Nephron progenitor cell (in vitro differentiated cells): ENCODE measurements around the gene ORAI3.

ENCODE experiments used
- DNase-seq: peaks from one replicate; pipeline ENCODE4 v3.0.0; 2021
- H3K27ac Mint-ChIP-seq: 2 replicates; pipeline ENCODE4 v1.8.0; 2021; ENCODE audit warnings: mild to moderate bottlenecking, moderate library complexity, mixed read lengths
- H3K27me3 Mint-ChIP-seq: 2 replicates; pipeline ENCODE4 v1.8.0; 2021; ENCODE audit warnings: mild to moderate bottlenecking, low read depth, mixed read lengths; ENCODE audit not compliant: poor library complexity
- H3K36me3 Mint-ChIP-seq: 2 replicates; pipeline ENCODE4 v1.8.0; 2021; ENCODE audit warnings: low read depth, mixed read lengths
- H3K4me1 Mint-ChIP-seq: 2 replicates; pipeline ENCODE4 v1.8.0; 2021; ENCODE audit warnings: mixed read lengths
- H3K4me3 Mint-ChIP-seq: 2 replicates; pipeline ENCODE4 v1.8.0; 2021; ENCODE audit warnings: mild to moderate bottlenecking, moderate library complexity, mixed read lengths
- H3K9me3 Mint-ChIP-seq: 2 replicates; pipeline ENCODE4 v1.8.0; 2021; ENCODE audit warnings: mild to moderate bottlenecking, moderate library complexity, mixed read lengths
- CTCF ChIP-seq: fragments of 200-600 bp; sonication (generic); IDR thresholded peaks from 2 replicates; pipeline ENCODE4 v1.5.0; 2021; ENCODE audit warnings: antibody characterized with exemption

Gene ORAI3

GRCh38 chr16:30948667-30949649 lies at the start of gene ORAI3:
ORAI3 (plus strand) TSS chr16:30949068; CDS start chr16:30949290, 222 bp downstream.
- peak within 1 kb of the TSS; percentile 95 for H3K4me3 Mint-ChIP-seq
- H3K27ac Mint-ChIP-seq: peak within 1 kb of the TSS; percentile 98
- peaks cover 3% of the 10 kb centered on the region for H3K27me3 Mint-ChIP-seq
- H3K36me3 Mint-ChIP-seq: peaks cover 26% of the 10 kb centered on the region
- peak; percentile 71 for DNase-seq
- TF ChIP-seq CTCF: no peak
- no peaks in the 10 kb centered on the region for H3K9me3 Mint-ChIP-seq
- H3K4me1 Mint-ChIP-seq: peaks cover 50% of the 10 kb centered on the region

- Mint-ChIP-seq H3K36me3 (no peaks in the 10 kb centered on the region), H3K4me3 (no peak overlapping the region), H3K9me3 (no peaks in the 10 kb centered on the region), H3K4me1 (peaks cover 52% of the 10 kb centered on the region), H3K27ac (no peak overlapping the region), H3K27me3 (peaks cover 3% of the 10 kb centered on the region)
- no peak for DNase-seq
- TF ChIP-seq CTCF: no peak
Observed at GRCh38 chr16:30899794-30900193, 49.1 kb upstream of the ORAI3 start.

- H3K27me3 Mint-ChIP-seq: peaks cover 5% of the 10 kb centered on the region
Observed at GRCh38 chr16:30900588-30900987, 48.3 kb upstream of the ORAI3 start.

GRCh38 chr16:30901201-30902028 lies 47.5 kb upstream of the ORAI3 start:
- peaks cover 6% of the 10 kb centered on the region for H3K27me3 Mint-ChIP-seq
- no peaks in the 10 kb centered on the region for H3K9me3 Mint-ChIP-seq
- TF ChIP-seq CTCF: no peak

More at GRCh38 chr16:30900588-30900987, 48.3 kb upstream of the ORAI3 start:
- no peaks in the 10 kb centered on the region for H3K36me3 Mint-ChIP-seq
- DNase-seq: no peak
- no peak overlapping the region for H3K27ac Mint-ChIP-seq
- peaks cover 44% of the 10 kb centered on the region for H3K4me1 Mint-ChIP-seq
- no peak overlapping the region for H3K4me3 Mint-ChIP-seq
- no peak for TF ChIP-seq CTCF
- no peaks in the 10 kb centered on the region for H3K9me3 Mint-ChIP-seq

GRCh38 chr16:30902029-30902972 lies 46.6 kb upstream of the ORAI3 start:
- TF ChIP-seq CTCF: no peak
- Mint-ChIP-seq H3K27me3 (peaks cover 9% of the 10 kb centered on the region), H3K27ac (peak overlapping the region; percentile 91), H3K9me3 (no peaks in the 10 kb centered on the region), H3K36me3 (no peaks in the 10 kb centered on the region), H3K4me3 (peak overlapping the region; percentile 82), H3K4me1 (peaks cover 31% of the 10 kb centered on the region)
- DNase-seq: peak; percentile 81

More at GRCh38 chr16:30901201-30902028, 47.5 kb upstream of the ORAI3 start:
- DNase-seq: no peak
- no peaks in the 10 kb centered on the region for H3K36me3 Mint-ChIP-seq
- H3K27ac Mint-ChIP-seq: no peak overlapping the region
- H3K4me1 Mint-ChIP-seq: peaks cover 35% of the 10 kb centered on the region
- peak overlapping the region; percentile 65 for H3K4me3 Mint-ChIP-seq
